ENCODE data around the gene GLRA1. TPM values are rescaled to one million over a fixed set of nuclear protein-coding genes. Genes with fewer than 3 reads are reported as not detected.

Gene GLRA1
- total and polyA plus RNA-seq, 2 of the 4 experiments (the other 2 are of a cell fraction), result not detected

DNA sequence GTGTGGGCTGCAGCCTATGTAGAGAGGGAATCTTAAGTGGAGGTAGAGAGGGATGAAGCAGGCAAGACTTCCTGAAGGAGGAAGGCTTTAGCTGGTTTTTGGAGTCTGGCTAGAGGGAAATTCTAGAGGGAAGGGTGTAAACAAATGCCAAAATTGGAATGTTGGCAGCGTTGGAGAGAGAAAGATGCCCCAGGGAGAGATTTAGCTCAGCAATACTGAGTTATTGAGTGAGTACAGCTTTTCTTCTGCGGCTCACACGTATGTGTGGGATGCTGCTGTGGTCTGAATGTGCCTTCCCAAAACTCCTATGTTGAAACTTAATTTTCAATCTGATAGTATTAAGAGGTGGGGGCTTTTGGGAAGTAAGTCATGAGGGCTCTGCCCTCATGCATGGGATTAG lies 24.5 kb upstream of the GLRA1 start:
- Histone ChIP-seq H4K91ac (ENCODE audit: insufficient read depth, low read depth, low read length) (no peak overlapping the region), H4K5ac (ENCODE audit: low read depth, low read length) (no peak overlapping the region), H3K36me3 (ENCODE audit: control insufficient read depth, insufficient read depth, low read length) (no peaks in the 10 kb centered on the region), H3K4me1 (ENCODE audit: control insufficient read depth, insufficient read depth, low read length) (no peaks in the 10 kb centered on the region), H3K9me1 (ENCODE audit: insufficient read depth, low read length) (no peaks in the 10 kb centered on the region), H2AFZ (replicated peaks; ENCODE audit: low read length, poor library complexity) (no peak overlapping the region), H2AK5ac (ENCODE audit: low read depth, low read length) (no peak overlapping the region), H3K9ac (ENCODE audit: low read depth, low read length) (no peak overlapping the region), H4K8ac (ENCODE audit: low read depth in 2 of 2, low read length in 2 of 2) (no peak overlapping the region), H2BK5ac (ENCODE audit: low read depth, low read length, poor library complexity, severe bottlenecking) (no peak overlapping the region), H3K4me3 (ENCODE audit: insufficient read depth, low read depth, low read length) (no peak overlapping the region), H3K18ac (ENCODE audit: low read depth, low read length) (no peak overlapping the region), H4K20me1 (ENCODE audit: insufficient read depth, low read length) (no peaks in the 10 kb centered on the region), H3K9me3 (ENCODE audit: control insufficient read depth, insufficient read depth, low read length) (no peaks in the 10 kb centered on the region), H2BK15ac (ENCODE audit: low read depth, low read length) (no peak overlapping the region), H3K4ac (ENCODE audit: low read depth, low read length) (no peak overlapping the region), H3K27me3 (ENCODE audit: control insufficient read depth, insufficient read depth, low read length) (no peaks in the 10 kb centered on the region), H3K27ac (ENCODE audit: insufficient read depth, low read length) (no peak overlapping the region), H3K4me2 (ENCODE audit: low read depth, low read length) (no peak overlapping the region), H3K79me1 (ENCODE audit: low read depth in 1 of 2, low read length in 2 of 2) (no peaks in the 10 kb centered on the region), H3K23ac (ENCODE audit: low read depth, low read length) (no peak overlapping the region), H2AK9ac (replicated peaks; ENCODE audit: low read depth, low read length, poor library complexity) (no peak overlapping the region), H3K56ac (ENCODE audit: extremely low read depth, insufficient read depth, low read length) (no peak overlapping the region), H2BK20ac (ENCODE audit: low read depth, low read length) (no peak overlapping the region), H3K14ac (replicated peaks; ENCODE audit: low read depth, low read length) (no peak overlapping the region), H2BK120ac (ENCODE audit: low read depth, low read length) (no peak overlapping the region)
- ChIA-PET POLR2A (ENCODE audit: unreplicated experiment) (no interaction called here), CTCF (no interaction called here)
- BruUV-seq (replicated peaks), result no TSS peak
- no peak for ATAC-seq (ENCODE audit: low read depth)
- intact Hi-C loops (cut with micrococcal nuclease) (no loop called here), in situ Hi-C loops (cut with MboI; ENCODE audit: low sequenced_read_pairs) (no loop called here), dilution Hi-C loops (cut with HindIII; ENCODE audit: low sequenced_read_pairs, unreplicated experiment) (no loop called here)
- no CpG with 5 or more reads among the region's 3 CpGs for WGBS, 2 experiments (ENCODE audit: extremely low coverage in 2 of 2, insufficient read length in 1 of 2)
- no peak for DNase-seq
- TF ChIP-seq MAZ (IDR thresholded peaks at IDR 0.05; ENCODE audit: borderline replicate concordance, low read depth, low read length) (no peak), MXI1 (IDR thresholded peaks at IDR 0.05; ENCODE audit: borderline replicate concordance, low read depth, low read length) (no peak), RFX5 (IDR thresholded peaks at IDR 0.05; ENCODE audit: low read depth, low read length) (no peak), BHLHE40 (IDR thresholded peaks at IDR 0.05; ENCODE audit: low read depth, low read length) (no peak), USF2 (IDR thresholded peaks at IDR 0.05; ENCODE audit: low read depth, low read length) (no peak), CHD1 (IDR thresholded peaks at IDR 0.05; ENCODE audit: low read depth, low read length) (no peak), RAD21 (IDR thresholded peaks at IDR 0.05; ENCODE audit: low read length) (no peak), RCOR1 (IDR thresholded peaks at IDR 0.05; ENCODE audit: insufficient replicate concordance, low read length) (no peak)
- TF ChIP-seq, protein P1, sequence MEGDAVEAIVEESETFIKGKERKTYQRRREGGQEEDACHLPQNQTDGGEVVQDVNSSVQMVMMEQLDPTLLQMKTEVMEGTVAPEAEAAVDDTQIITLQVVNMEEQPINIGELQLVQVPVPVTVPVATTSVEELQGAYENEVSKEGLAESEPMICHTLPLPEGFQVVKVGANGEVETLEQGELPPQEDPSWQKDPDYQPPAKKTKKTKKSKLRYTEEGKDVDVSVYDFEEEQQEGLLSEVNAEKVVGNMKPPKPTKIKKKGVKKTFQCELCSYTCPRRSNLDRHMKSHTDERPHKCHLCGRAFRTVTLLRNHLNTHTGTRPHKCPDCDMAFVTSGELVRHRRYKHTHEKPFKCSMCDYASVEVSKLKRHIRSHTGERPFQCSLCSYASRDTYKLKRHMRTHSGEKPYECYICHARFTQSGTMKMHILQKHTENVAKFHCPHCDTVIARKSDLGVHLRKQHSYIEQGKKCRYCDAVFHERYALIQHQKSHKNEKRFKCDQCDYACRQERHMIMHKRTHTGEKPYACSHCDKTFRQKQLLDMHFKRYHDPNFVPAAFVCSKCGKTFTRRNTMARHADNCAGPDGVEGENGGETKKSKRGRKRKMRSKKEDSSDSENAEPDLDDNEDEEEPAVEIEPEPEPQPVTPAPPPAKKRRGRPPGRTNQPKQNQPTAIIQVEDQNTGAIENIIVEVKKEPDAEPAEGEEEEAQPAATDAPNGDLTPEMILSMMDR (conservative IDR thresholded peaks at IDR 0.05; ENCODE audit: low read depth, low read length), result no peak
